GM18502 (cell line): Measurements from ENCODE around the gene SLFNL1.

Experiments used
- ATAC-seq: cut with Tn5 transposase; IDR thresholded peaks from one replicate; pipeline ENCODE4 v1.9.1; 2021; ENCODE audit warnings: mild to moderate bottlenecking; ENCODE audit not compliant: unreplicated experiment, poor library complexity

The SLFNL1 gene

GRCh38 chr1:41021526-41022308, at the start of gene SLFNL1:
SLFNL1 (minus strand) TSS chr1:41021725; CDS start chr1:41020660, 1,065 bp downstream.
- ATAC-seq, result no peak

GRCh38 chr1:41056907-41057306, 35.4 kb upstream of the SLFNL1 start:
- no peak for ATAC-seq

- no peak for ATAC-seq
Observed at GRCh38 chr1:41053316-41053715, 31.8 kb upstream of the SLFNL1 start.

GRCh38 chr1:41051022-41051421, 29.5 kb upstream of the SLFNL1 start:
- no peak for ATAC-seq

- ATAC-seq, result no peak
Observed at GRCh38 chr1:41048540-41048939, 27.0 kb upstream of the SLFNL1 start.

- no peak for ATAC-seq
Observed at GRCh38 chr1:41046347-41046775, 24.8 kb upstream of the SLFNL1 start.

GRCh38 chr1:41045740-41046139, 24.2 kb upstream of the SLFNL1 start:
- no peak for ATAC-seq

- ATAC-seq, result no peak
Observed at GRCh38 chr1:41044187-41044586, 22.7 kb upstream of the SLFNL1 start.

- ATAC-seq, result no peak
Observed at GRCh38 chr1:41041614-41042270, 20.2 kb upstream of the SLFNL1 start.

GRCh38 chr1:41038110-41038509, 16.6 kb upstream of the SLFNL1 start:
- no peak for ATAC-seq

GRCh38 chr1:41037116-41037903, 15.8 kb upstream of the SLFNL1 start:
- no peak for ATAC-seq

GRCh38 chr1:41033272-41033671, 11.7 kb upstream of the SLFNL1 start:
- ATAC-seq, result no peak

GRCh38 chr1:41032147-41032546, 10.6 kb upstream of the SLFNL1 start:
- ATAC-seq, result no peak

- no peak for ATAC-seq
Observed at GRCh38 chr1:41030872-41031616, 9.5 kb upstream of the SLFNL1 start.

- no peak for ATAC-seq
Observed at GRCh38 chr1:41028034-41028642, 6.6 kb upstream of the SLFNL1 start.

- no peak for ATAC-seq
Observed at GRCh38 chr1:41025979-41026819, 4.7 kb upstream of the SLFNL1 start.

GRCh38 chr1:41024953-41025352, 3.4 kb upstream of the SLFNL1 start:
- no peak for ATAC-seq

GRCh38 chr1:41023279-41023990, 1.9 kb upstream of the SLFNL1 start:
- ATAC-seq, result no peak
